Subcutaneous adipose tissue (tissue), 4 donors: ENCODE data around the gene EEF1A2. TPM values are rescaled to one million over a fixed set of nuclear protein-coding genes. Genes with fewer than 3 reads are reported as not detected.

Experiments
- CTCF ChIP-seq: fragments of 450-650 bp; IDR thresholded peaks from one replicate; pipeline ENCODE4 v1.5.1; 2016; ENCODE audit warnings: low read depth, mild to moderate bottlenecking, control low read depth, antibody characterized with exemption, moderate library complexity
- total RNA-seq, 4 donors: library from RNA; depleted of rRNA; stranded (reverse); fragments of >200 nt; gene quantifications; one replicate each; pipeline ENCODE4 v1.1.0, GENCODE V29; 2016

Gene EEF1A2
- total RNA-seq, 4 donors from 2014 or later: not detected

- TF ChIP-seq CTCF: no peak
These were observed 43.9 kb downstream of the EEF1A2 start for GRCh38 chr20:63454731-63455567.

GRCh38 chr20:63452821-63453523, 45.9 kb downstream of the EEF1A2 start:
- no peak for TF ChIP-seq CTCF

- TF ChIP-seq CTCF: no peak
These were observed 46.5 kb downstream of the EEF1A2 start for GRCh38 chr20:63452341-63452740.

- TF ChIP-seq CTCF: no peak
These were observed 47.1 kb downstream of the EEF1A2 start for GRCh38 chr20:63451821-63452220.

- no peak for TF ChIP-seq CTCF
These were observed 48.8 kb downstream of the EEF1A2 start for GRCh38 chr20:63449796-63450730.

GRCh38 chr20:63449025-63449424, 49.9 kb downstream of the EEF1A2 start:
- no peak for TF ChIP-seq CTCF
